Stimulated activated CD8-positive, alpha-beta memory T cell treated with anti-CD3 and anti-CD28 coated beads, Interleukin-4, amount 100 ng/mL, for 24 hours (primary cell): ENCODE results near the gene TRMT112.
"Not testable (repeated sequence)": the region's sequence is repeated elsewhere in the genome, so short reads cannot be mapped to it uniquely, and the experiment has no call there.

Source experiments
- DNase-seq: peaks from one replicate; pipeline ENCODE4 v3.0.0-alpha.2; 2020; ENCODE audit warnings: low read depth

The TRMT112 gene

DNA sequence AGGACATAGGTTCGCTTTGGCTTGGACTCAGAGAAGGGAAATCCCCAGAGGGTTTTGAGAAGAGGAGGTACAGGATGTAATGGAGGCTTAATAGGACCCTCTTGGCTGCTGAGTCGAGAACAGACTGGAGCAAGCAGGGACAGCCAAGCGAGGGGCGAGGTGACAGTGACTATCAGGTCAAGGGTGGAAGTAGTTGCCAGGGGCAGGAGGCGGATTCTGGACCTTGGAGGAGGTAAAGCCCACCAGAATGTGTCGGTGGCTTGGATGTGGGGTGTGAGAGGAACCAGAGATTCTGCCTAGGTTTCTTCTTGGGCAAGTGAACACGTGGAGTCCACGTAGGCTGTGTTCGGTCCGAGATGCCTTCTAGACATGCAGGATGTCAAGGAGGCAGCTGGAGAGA lies 4.4 kb downstream of the TRMT112 start:
- DNase-seq = no peak

DNA sequence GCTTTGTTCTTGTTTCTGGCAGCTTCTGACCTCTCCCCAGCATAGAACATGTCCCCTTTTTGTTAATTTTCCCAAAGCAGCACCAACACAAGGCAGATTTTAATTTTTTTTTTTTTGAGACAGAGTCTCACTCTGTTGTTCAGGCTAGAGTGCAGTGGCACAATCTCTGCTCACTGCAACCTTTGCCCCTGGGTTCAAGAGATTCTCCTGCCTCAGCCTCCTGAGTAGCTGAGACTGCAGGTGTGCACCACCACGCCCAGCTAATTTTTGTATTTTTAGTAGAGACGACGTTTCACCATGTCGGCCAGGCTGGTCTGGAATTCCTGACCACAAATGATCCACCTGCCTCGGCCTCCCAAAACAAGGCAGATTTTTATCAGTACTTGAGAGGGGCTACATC lies 9.6 kb downstream of the TRMT112 start:
- not testable (repeated sequence) for DNase-seq

DNA sequence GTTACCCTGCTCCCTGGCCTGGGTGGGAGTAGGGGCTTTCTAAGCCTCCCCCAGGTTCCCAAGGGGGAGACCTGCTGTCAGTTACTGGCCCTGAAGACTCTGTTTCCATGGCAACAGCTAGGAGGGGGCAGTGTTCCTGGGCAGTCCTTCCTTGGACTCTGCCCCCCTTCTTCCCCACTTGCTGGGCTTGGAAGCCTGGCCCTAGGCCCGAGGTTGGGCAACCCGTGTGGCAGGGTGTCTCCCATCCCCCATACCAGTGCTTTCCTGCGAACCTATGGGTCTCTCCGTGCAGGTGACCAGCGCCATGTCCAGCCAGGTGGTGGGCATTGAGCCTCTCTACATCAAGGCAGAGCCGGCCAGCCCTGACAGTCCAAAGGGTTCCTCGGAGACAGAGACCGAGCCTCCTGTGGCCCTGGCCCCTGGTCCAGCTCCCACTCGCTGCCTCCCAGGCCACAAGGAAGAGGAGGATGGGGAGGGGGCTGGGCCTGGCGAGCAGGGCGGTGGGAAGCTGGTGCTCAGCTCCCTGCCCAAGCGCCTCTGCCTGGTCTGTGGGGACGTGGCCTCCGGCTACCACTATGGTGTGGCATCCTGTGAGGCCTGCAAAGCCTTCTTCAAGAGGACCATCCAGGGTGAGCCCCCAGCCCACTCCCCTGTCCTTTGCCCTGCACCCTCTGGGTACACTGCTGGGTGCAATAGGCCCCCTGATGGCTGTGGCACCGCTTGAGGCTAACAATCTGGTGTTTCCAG lies 10.3 kb downstream of the TRMT112 start:
- no peak for DNase-seq

DNA sequence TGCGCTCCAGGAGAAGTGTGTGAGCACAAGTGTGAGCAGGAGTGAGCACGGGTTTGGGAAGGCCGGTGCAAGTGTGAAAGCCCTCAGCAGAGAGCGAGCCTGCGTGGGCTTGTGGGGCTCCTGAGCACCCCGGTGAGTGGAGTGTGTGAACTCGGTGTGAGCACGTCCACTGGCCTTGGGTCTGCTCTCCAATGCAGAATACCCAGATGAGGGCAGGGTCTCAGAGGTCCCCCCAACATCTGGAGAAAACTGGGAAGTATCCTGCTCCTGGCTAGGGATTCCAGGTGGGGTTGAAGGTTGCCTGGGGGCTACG lies 10.8 kb downstream of the TRMT112 start:
- DNase-seq = no peak

DNA sequence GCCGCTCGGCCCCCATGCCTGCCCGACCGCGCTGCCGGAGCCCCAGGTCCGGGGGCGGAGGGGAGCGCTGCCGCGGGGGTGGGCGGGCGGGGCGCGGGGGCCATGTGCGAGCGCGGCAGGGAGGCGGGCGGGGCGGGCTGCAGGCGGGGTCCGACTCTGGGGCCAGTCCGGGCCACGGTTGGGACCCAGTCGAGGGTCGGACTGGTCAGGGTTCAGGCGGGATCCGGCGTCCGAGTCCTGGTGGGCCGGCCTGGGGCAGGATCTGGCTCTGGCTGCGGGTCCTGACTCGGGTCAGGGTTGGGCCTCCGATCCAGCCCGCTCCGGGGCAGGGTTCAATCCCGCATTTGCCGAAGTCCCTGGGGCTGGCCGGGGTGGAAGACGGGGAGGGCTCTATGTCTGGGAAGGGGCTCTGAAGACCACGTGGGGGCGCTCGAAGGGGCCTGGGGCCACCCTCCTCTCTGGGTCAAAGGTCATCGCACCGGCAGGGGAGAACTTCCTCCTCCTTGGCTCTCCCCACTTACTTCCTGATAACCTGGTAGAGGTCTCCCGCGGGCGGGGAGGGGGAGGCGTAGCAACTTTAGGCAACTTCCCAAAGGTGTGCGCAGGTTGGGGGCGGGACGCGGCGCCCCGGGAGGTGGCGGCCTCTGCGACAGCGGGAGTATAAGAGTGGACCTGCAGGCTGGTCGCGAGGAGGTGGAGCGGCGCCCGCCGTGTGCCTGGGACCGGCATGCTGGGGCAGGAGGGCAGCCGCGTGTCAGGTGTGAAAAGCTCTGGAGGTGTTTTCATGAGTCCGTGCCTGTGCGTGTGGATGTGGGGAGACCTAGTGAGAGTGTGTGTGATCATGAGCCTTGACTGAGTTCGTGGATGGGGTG lies 11.4 kb downstream of the TRMT112 start:
- peak; percentile 52 for DNase-seq

DNA sequence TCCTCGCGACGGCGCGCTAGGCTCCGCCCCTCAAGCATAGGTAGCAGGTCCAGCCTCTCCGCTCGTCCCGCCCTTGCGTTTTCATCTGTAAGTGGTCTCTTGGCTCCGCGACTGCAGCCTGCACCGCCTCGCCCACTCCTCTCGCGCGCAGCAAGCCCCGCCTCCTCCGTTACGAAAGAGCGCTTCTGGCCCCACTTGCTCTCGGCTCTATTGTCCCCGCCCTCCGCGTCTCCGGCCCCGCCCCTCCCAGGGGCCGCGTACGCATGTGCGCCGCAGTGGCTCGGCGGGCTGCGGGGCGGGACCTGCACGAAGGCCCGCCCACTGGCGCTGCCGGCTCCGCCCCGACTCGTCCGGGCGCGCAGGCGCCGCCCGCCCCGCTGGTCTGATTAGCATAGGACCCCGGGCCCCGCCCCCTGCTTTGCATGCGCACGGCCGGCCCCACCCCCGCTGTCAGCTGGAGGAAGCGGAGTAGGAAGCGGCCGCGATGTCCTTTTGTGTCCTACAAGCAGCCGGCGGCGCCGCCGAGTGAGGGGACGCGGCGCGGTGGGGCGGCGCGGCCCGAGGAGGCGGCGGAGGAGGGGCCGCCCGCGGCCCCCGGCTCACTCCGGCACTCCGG lies 12.2 kb downstream of the TRMT112 start, which contains the start of gene ESRRA:
ESRRA (plus strand) TSS at position 450 of the 616 bp plus-strand sequence. CDS start 1,656 bp downstream, outside the sequence.
- DNase-seq = peak; percentile 99

DNA sequence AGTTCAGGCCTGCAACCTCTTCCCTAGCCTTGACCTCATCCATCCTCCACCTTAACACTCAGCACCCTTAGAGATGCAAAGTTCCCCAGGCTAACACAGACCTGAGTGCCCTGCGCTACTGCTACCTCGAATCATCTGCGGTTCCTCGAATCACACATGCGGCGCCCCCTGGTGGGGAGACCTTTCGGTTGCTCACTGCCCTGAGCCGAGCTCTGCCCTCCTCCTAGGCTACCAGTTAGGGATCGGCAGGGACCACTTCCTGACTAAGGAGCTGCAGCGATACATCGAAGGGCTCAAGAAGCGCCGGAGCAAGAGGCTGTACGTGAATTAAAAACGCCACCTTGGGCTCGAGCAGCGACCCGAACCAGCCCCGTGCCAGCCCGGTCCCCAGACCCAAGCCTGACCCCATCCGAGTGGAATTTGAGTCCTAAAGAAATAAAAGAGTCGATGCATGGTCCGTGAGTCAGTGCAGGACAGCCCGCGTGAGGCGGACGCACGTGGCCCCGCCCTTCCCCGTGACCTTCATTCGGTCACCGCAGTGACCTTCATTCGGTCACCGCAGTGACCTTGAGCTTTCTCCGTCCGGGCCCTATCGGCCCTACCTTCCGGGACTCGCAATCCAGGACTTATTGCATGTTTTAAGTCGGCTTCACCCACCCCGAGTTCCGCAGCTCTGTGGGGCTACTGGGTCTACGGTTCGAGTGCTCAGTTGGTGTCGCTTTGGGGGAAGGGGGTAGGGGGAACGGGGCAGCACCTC lies 12.9 kb downstream of the TRMT112 start:
- peak; percentile 92 for DNase-seq

DNA sequence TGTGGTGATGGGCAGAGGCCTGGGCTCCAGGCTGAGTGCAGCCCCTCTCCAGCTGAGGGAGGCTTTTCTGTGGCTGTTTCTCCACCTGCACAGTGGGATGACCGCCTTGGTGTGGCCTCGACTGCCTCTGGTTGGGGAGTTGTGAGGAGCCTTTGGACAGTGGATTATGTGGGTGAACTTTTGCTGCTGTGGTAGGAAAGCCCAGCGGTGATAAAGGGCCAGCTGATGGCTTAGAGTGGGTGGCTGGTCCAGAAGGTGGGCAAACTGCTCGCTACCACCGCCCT lies 13.4 kb downstream of the TRMT112 start:
- DNase-seq = no peak

DNA sequence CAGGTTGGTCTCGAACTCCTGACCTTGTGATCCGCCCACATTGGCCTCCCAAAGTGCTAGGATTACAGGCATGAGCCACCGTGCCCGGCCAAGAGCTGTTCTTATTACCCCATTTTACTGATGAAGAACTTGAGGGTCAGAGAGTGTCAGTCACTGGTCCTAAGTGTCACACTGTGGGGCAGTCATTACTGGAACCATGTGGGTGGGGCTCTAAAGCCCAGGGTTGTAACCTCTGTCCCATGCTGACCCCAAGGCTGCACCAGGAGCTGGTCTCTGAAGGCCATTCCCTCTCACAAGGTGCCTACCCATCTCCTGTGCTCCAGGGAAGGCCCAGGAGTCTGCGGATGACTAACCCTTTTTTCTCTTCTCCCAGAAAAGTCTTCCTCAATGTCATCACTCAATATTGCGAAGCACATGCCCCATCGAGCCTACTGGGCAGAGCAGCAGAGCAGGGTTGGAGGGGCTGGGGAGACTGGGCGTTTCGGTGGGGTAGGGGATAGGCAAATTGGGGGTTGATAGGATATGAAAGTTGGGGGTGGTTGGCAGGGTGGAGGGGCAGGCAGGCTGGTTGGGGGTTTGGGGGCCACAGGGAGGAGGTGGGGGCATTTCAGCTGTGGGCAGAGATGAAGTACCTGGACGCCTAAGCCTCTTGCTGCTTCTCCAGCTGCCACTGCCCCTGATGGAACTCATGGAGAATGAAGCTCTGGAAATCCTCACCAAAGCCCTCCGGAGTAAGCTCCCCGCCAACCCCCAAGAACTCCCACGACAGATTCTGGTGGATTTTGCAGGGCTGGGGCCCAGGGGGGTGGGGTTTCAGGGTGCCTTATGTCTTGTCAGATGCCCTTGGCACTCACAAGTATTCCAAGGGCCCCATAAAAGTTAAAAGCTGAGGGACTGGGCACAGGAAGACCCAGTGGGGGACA lies 14.0 kb downstream of the TRMT112 start:
- no peak for DNase-seq

DNA sequence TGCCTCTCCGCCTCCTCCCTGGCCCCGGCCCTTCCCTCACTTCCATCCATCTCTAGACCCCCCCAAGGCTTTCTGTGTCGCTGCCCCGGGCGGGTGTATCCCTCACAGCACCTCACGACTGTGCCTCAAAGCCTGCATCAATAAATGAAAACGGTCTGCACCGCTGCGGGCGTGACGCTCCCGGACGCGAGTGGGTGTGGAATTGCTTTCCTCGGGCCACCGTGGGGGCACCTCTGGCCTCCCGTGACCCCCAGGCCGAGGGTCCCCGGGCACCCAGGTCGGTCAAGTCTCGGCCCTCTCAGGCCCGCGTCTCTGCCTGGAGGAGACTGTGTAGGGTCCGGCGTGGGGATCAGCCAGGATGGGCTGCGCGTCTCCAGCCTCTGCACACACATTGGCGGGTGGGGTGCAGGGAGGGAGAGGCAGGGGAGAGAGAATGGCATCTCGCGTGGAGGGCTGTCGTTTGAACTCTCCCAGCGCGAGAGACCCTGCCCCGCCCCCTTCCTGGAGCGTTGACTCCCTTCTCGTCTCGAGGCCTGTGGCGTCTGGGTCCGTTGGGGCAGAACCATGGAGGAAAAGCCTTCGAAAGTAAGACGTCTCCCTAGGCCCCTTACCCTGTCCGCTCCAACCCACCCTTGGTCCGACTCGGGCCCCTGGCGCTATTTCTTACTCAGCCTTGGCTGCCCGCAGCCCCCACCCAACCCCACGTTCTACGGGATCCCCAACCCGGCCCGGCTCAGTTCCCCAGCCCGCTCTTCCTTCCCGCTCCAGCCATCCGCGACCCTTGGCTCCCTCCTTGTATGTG lies 17.3 kb downstream of the TRMT112 start, which contains the start of gene CATSPERZ:
CATSPERZ (plus strand) TSS at position 512 of the 802 bp plus-strand sequence; CDS start at position 565, 53 bp downstream.
- DNase-seq = no peak

DNA sequence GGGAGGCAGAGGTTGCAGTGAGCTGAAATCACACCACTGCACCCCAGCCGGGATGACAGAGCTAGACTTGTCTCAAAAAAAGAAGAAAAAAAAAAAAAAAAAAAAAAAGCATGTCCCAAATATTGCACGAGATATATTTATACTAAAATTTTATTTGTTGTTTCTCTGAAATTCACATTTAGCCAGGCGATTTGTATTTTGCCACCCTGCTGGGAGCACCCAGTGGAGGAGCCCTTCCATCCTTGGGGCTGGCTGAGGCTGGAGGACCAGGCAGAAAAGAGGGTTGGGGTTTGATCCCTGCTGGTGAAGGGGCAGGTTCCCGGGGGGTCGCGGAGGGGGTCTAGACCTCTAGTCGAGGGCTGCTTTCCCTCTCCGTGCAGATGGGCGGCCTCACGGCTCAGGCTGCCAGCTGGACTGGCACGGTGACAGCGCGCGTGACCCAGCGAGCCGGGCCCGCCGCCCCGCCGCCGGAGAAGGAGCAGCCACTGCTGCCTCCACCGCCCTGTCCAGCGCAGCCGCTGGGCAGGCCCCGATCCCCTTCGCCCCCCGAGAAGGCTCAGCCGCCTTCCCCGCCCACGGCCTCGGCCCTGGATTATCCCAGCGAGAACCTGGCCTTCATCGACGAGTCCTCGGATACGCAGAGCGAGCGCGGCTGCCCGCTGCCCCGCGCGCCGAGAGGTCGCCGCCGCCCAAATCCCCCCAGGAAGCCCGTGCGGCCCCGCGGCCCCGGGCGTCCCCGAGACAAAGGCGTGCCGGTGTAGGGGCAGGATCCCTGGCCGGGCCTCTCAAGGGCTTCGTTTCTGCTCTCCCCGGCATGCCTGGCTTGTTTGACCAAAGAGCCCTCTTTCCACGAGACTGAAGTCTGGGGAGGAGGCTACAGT lies 18.2 kb downstream of the TRMT112 start:
- DNase-seq = no peak

DNA sequence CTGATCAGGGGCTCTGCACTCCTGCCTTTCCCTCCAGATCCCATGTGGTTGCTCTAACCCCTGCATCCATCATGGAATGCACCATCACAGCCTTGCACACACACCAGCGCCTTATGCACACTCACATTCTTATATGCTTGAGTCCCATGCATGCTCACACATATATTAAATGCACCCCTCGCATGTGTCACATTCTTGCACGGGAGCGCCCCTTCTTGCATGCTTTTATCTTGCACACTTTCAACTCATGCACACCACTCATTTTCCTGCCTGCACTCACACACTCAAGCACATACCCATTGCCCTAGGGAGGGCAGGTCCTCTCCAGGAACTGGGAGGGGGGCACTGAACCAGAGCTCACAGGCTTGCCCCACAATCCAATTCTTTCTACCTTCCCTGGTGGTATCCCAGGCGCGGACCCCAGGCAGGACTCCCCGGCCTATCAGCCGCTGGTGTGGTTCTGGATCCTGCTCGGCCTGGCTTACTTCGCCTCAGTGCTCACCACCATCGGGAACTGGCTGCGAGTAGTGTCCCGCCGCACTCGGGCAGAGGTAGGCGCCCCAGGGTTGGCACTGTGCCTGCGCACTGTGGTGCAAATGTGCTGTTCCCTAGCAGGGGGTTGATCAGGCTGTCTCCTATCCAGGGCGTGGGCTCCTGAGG lies 19.5 kb downstream of the TRMT112 start:
- DNase-seq = no peak

DNA sequence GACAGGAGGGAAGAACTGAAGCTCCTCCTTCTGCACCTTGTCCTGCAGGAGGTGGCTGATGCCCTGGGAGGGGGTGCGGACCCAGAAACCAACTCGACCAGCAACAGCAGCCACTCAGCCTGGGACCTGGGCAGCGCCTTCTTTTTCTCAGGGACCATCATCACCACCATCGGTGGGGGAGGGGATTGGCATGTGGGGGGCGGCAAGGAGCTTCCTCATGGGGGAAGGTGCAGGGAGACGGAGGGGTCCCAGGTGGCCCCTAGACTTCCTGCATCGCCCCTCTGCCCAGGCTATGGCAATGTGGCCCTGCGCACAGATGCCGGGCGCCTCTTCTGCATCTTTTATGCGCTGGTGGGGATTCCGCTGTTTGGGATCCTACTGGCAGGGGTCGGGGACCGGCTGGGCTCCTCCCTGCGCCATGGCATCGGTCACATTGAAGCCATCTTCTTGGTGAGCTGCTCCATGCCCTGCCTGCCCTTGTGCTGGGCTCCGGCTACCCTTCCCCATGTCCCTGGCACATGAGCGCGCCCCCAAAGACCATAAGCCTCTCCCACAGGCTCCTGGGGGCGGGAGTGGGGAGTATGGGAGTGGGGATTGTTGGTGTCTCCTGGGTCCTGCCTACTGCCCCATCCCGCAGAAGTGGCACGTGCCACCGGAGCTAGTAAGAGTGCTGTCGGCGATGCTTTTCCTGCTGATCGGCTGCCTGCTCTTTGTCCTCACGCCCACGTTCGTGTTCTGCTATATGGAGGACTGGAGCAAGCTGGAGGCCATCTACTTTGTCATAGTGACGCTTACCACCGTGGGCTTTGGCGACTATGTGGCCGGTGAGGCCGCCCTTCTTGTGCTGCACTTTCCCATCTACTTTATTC lies 20.3 kb downstream of the TRMT112 start:
- no peak for DNase-seq

DNA sequence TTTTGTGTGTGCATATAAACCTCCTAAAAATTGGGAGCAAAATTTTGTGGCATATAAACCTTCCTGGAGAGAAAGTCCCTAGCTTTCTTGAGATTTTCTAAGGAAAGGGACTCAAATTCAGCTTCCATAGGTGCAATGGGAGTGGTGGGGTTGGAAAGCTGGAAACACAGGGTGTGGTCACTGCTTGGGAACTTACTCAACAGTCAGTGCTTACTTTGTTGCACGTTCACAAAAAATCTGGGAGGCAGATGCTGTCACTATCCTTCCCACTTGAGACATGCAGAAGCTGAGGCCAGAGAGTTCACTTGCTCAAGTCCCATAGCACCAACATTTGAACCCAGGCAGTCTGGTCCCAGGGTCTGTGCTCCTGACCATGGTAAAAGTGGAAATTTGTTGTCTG lies 21.1 kb downstream of the TRMT112 start:
- DNase-seq = no peak

DNA sequence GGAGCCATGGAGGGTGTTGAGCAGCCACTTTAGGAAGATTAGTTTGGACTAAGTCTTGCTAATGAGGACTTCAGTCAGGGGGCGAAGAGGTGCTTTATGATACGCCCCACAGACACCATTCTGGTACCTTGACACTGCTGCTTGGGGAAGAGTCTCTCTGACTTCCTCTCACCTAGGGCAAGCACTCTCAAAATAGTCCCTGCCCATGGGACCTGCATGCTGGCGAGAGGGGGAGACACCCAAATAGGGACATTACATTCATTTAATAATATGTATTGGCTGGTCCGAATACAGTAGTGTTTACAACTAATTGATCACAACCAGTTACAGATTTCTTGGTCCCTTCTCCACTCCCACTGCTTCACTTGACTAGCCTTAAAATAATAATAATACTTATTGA lies 21.6 kb downstream of the TRMT112 start:
- DNase-seq = no peak

DNA sequence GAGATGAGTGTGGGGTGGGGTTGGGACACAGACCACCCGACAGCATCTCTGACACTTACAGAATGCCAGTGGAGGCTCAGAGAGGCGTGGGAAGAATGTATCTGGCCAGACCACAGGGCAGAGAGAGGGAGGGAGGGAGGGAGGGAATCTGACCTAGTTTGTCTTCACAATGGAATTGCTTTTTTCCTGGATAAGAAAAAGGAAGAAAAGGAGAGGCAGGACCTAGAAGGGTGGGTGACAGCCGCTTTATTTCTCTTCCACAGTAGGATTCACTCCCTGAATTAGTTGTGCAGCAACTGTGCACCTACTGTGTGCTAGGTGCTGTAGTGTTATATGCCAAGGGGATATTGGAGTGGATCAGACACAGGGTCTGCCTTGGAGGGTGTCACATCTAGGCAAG lies 22.6 kb downstream of the TRMT112 start:
- no peak for DNase-seq

DNA sequence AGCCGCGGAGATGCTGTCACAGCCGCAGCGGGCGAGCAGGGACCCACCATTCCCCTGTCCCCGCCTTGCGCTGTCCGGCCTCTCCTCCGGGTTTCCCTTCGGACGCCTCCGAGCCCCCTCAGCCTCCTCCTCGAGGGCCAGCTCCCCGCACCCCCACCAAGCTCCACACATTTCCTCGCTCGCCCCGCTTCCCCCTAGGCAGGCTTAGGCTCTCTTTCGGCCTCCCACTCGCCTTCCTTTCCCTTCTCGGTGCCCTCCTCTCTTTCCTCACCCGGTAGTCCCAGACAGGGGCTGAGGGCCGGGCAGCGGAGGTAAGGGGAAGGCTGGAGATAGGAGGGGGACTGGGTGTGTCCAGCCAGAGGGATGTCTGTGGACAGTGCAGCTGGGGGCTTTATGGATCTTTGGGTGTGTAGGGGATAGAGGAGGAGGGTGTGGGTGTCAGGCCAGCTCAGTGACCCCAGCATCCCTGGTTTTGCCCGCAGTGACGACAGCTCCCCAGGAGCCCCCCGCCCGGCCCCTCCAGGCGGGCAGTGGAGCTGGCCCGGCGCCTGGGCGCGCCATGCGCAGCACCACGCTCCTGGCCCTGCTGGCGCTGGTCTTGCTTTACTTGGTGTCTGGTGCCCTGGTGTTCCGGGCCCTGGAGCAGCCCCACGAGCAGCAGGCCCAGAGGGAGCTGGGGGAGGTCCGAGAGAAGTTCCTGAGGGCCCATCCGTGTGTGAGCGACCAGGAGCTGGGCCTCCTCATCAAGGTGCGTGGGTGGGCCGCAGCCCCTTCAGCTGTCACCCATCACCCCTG lies 24.7 kb downstream of the TRMT112 start:
- no peak for DNase-seq
